K562 (cell line): ENCODE results near the gene MC2R. TPM values are rescaled to one million over a fixed set of nuclear protein-coding genes. Genes with fewer than 3 reads are reported as not detected.

Experiments used
- CC2D1A ChIP-seq: fragments of 450-650 bp; IDR thresholded peaks from 2 replicates; pipeline ENCODE4 v1.6.1; 2017; ENCODE audit warnings: mild to moderate bottlenecking
- polyA plus RNA-seq, 8 experiments: library from polyadenylated mRNA; depleted of rRNA in 4 of 8; stranded (reverse) in 5 of 8; unstranded in 3 of 8; fragments of >200 nt; fragmentation: Nextera tagmentation in 2 of 8; fragmentation: Illumina TruSeq in 1 of 8; extraction: Ambion mirVana in 2 of 8; extraction: Trizol in 1 of 8; gene quantifications; 2 replicates each; pipeline versions ENCODE4 v1.2.1 to v1.2.3, GENCODE V29; 2011 to 2014; ENCODE audit warnings: inconsistent platforms in 1 of 8, missing spikeins in 1 of 8
- total RNA-seq, 7 experiments: library from RNA; depleted of rRNA in 6 of 7; stranded (reverse); fragments of >200 nt in 6 of 7; fragmentation: Illumina TruSeq in 2 of 7; extraction: Trizol in 2 of 7; gene quantifications; 2 replicates each; pipeline versions ENCODE4 v1.2.1 to v1.2.3, GENCODE V29; 2011 to 2021; ENCODE audit warnings: low replicate concordance in 1 of 7
- TF ChIP-seq, protein P1 (sequence below), 2 experiments: fragments of 450-650 bp; formaldehyde crosslinking in 1 of 2; IDR thresholded peaks; 2 replicates each; pipeline versions ENCODE4 v1.4.0 to v1.6.1; 2014 to 2020; ENCODE audit warnings: mild to moderate bottlenecking in 2 of 2, borderline replicate concordance in 1 of 2, low read depth in 1 of 2

The MC2R gene
- total and polyA plus RNA-seq, 9 of the 15 experiments (the other 6 are each of a cell fraction or from before 2014, with no cell fraction given), result not detected

DNA sequence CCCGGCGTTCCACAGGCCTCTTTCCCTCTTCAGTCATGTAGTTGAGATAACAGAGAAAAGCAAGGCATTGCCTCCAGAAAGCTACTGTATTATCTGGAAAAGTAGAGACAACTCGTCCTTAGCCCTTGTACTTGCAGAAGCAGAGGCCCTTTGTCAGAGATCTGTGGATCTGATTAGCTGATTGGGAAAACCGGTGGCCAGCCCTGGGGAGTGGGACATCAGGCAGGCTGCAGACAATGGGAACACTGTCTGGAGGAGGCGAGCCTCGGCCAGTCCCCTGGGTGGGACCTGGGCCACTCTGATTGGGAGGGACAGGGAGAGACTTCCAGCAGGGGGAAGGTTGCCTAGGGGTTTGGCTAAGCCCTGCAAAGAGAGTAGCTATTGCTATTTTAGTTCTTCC, 1.2 kb upstream of the MC2R start (continued):
- TF ChIP-seq, protein P1, sequence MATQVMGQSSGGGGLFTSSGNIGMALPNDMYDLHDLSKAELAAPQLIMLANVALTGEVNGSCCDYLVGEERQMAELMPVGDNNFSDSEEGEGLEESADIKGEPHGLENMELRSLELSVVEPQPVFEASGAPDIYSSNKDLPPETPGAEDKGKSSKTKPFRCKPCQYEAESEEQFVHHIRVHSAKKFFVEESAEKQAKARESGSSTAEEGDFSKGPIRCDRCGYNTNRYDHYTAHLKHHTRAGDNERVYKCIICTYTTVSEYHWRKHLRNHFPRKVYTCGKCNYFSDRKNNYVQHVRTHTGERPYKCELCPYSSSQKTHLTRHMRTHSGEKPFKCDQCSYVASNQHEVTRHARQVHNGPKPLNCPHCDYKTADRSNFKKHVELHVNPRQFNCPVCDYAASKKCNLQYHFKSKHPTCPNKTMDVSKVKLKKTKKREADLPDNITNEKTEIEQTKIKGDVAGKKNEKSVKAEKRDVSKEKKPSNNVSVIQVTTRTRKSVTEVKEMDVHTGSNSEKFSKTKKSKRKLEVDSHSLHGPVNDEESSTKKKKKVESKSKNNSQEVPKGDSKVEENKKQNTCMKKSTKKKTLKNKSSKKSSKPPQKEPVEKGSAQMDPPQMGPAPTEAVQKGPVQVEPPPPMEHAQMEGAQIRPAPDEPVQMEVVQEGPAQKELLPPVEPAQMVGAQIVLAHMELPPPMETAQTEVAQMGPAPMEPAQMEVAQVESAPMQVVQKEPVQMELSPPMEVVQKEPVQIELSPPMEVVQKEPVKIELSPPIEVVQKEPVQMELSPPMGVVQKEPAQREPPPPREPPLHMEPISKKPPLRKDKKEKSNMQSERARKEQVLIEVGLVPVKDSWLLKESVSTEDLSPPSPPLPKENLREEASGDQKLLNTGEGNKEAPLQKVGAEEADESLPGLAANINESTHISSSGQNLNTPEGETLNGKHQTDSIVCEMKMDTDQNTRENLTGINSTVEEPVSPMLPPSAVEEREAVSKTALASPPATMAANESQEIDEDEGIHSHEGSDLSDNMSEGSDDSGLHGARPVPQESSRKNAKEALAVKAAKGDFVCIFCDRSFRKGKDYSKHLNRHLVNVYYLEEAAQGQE (IDR thresholded peaks at IDR 0.05; ENCODE audit: borderline replicate concordance), result no peak
- TF ChIP-seq, protein P1 (CRISPR knock-in tag; IDR thresholded peaks at IDR 0.05; ENCODE audit: low read depth), result no peak
- no peak for TF ChIP-seq CC2D1A
